Ovary (tissue), 9 donors: ENCODE measurements around the gene DYNC2I2. TPM values are rescaled to one million over a fixed set of nuclear protein-coding genes. Genes with fewer than 3 reads are reported as not detected.

ENCODE experiments used
- DNase-seq, 5 donors: peaks; one replicate each; pipeline ENCODE4 v3.0.0-alpha.2; 2019 to 2020
- H3K27ac ChIP-seq, 2 donors: fragments of 200-600 bp; one replicate each; pipeline versions ENCODE4 v1.5.1 to v1.8.0; 2019 to 2022
- H3K27me3 ChIP-seq: fragments of 200-600 bp; one replicate; pipeline ENCODE4 v1.8.0; 2022
- H3K36me3 ChIP-seq: fragments of 200-600 bp; sonication (generic); one replicate; pipeline ENCODE4 v1.5.1; 2019
- H3K4me1 ChIP-seq: one replicate; pipeline ENCODE4 v1.8.1; 2013; ENCODE audit warnings: mild to moderate bottlenecking, moderate library complexity; ENCODE audit not compliant: insufficient read depth
- H3K4me3 ChIP-seq: fragments of 200-600 bp; sonication (generic); one replicate; pipeline ENCODE4 v1.5.1; 2017
- H3K9me3 ChIP-seq, 2 donors: fragments of 200-600 bp in 1 of 2; sonication (generic) in 1 of 2; one replicate each; pipeline versions ENCODE4 v1.5.1 to v1.8.1; 2013 to 2019; ENCODE audit warnings: mild to moderate bottlenecking in 1 of 2, moderate library complexity in 1 of 2
- CTCF ChIP-seq, 3 donors: fragments of 450-650 bp in 2 of 3; fragments of 200-600 bp in 1 of 3; IDR thresholded peaks; one replicate each; pipeline versions ENCODE4 v1.5.1 to v1.8.0; 2016 to 2022; ENCODE audit warnings: antibody characterized with exemption in 3 of 3, mild to moderate bottlenecking in 1 of 3
- EP300 ChIP-seq: sonication (generic); formaldehyde crosslinking; IDR thresholded peaks from one replicate; pipeline ENCODE4 v1.6.1; 2017; ENCODE audit warnings: antibody characterized with exemption
- POLR2A ChIP-seq: fragments of 450-650 bp; IDR thresholded peaks from one replicate; pipeline ENCODE4 v1.6.1; 2017; ENCODE audit warnings: antibody characterized with exemption, mild to moderate bottlenecking, moderate library complexity
- WGBS, 3 donors: extraction: QIAGEN DNeasy Blood & Tissue Kit in 1 of 3; methylation state at CpG; one replicate each; pipeline versions ENCODE4 v1.1.5 to v1.1.7; 2013 to 2017; 5-methylcytosine and 5-hydroxymethylcytosine counted together
- intact Hi-C, 4 donors: fragments of 100-400 bp; cut with DNase I; formaldehyde crosslinking; loops; one replicate each; pipeline versions ENCODE4 v1.11.0 to v1.15.1; 2022 to 2023
- polyA plus RNA-seq, 2 donors: library from polyadenylated mRNA; stranded (reverse); fragments of 200-250 nt in 1 of 2; fragments of 350-450 nt in 1 of 2; fragmentation: Illumina TruSeq in 1 of 2; extraction: RNeasy Lipid Tissue Mini Kit (QIAGEN cat#74804) in 1 of 2; gene quantifications; one replicate each; pipeline ENCODE4 v1.2.3, GENCODE V29; 2013 to 2014
- total RNA-seq, 7 donors: library from RNA; depleted of rRNA in 2 of 7; stranded (reverse); fragments of >200 nt in 2 of 7; fragmentation: NEBNext Ultra II Directional in 3 of 7; extraction: Animal tissue kit (Norgen Biotek cat#: 25700) in 3 of 7; gene quantifications; one replicate each; pipeline versions ENCODE4 v1.1.0 to v1.2.4, GENCODE V29; 2016 to 2023
- donor health status: DM: no; HTN: no; CAD: no; lungs with moderate emphysema.
- donor health status: DM: no; HTN: no; CAD: no.
- donor health status: Bipolar disorder and iron deficiency.
- donor health status: DM: yes; HTN: yes; CAD: no.
- donor health status: DM: no; HTN: no; CAD: no.
- donor health status: DM: yes; HTN: yes; CAD: no.

Gene DYNC2I2
- total and polyA plus RNA-seq, 9 donors: 2.0 to 87.5 (median 25.8) TPM

DNA sequence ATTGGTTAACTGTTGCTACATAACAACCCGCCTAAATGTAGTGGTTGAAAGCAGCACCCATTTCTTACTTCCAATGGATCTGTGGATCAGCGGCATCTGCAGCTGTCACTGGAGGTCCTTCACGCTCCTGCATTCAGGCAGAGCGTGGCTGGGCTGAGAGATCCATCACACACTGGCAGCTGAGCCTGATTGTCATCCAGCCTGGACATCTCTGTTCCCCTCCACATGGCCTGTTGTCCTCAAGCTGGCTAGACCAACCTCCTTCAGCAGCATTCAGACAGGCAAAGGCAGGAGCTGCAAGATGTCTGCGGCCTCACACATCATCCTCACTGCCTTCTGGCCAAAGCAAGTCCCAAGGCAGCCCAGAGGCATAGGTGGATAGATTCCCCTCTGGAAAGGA, 36.9 kb downstream of the DYNC2I2 start:
- no peaks in the 10 kb centered on the region for H3K36me3 ChIP-seq
- intact Hi-C loops: no loop called here
- no peak overlapping the region for H3K4me3 ChIP-seq
- H3K9me3 ChIP-seq: no peaks in the 10 kb centered on the region
- DNase-seq: no peak
- H3K4me1 ChIP-seq: no peaks in the 10 kb centered on the region
- 96 to 100% (median 98%) methylated on average over 5 of the region's 5 CpGs for WGBS, 3 donors
- TF ChIP-seq POLR2A: no peak
- no peak for TF ChIP-seq EP300
- TF ChIP-seq CTCF (IDR thresholded peaks at IDR 0.05): no peak
- H3K27ac ChIP-seq: no peak overlapping the region
- no peaks in the 10 kb centered on the region for H3K27me3 ChIP-seq

DNA sequence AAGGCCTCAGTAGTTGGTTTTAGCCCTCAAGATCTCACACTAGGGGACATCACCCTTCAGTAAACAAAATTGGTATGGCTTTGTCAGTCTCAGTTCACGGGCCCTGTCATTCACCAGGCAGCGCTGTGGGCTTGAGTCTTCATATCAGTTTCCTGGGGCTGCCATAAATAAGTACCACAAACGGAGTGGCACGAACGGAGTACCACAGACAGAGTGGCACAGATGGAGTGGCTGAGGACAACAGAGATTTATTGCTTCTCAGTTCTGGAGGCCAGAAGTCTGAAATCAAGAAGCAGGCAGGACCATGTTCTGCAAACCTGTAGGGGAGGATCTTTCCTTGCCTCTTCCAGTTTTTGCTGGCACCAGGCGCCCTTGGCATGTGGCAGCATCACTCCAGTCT, 37.5 kb downstream of the DYNC2I2 start:
- 90 to 93% (median 91%) methylated on average over 6 of the region's 6 CpGs for WGBS, 3 donors
- intact Hi-C loops: no loop called here
- Histone ChIP-seq H3K27ac (no peak overlapping the region), H3K9me3 (no peaks in the 10 kb centered on the region), H3K36me3 (no peaks in the 10 kb centered on the region), H3K27me3 (no peaks in the 10 kb centered on the region), H3K4me3 (no peak overlapping the region), H3K4me1 (no peaks in the 10 kb centered on the region)
- no peak for DNase-seq
- TF ChIP-seq CTCF (IDR thresholded peaks at IDR 0.05) (no peak), EP300 (no peak), POLR2A (no peak)

DNA sequence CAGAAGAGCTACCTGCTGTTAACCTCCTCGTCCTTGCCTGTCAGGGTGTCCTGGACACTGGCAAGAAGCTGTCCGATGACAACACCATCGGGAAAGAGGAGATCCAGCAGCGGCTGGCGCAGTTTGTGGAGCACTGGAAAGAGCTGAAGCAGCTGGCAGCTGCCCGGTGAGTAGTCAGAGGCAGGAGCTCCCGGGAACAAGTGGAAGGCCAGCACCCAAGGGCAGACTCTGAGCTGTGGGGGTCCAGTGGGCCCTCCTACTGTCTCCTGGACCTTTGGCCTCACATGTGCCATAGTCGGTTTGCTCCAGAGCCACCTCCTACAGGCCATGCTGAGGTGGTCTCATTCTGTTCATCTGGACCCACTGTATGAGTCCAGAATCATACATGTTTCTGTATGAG, 38.7 kb downstream of the DYNC2I2 start:
- DNase-seq: no peak
- H3K4me1 ChIP-seq: no peaks in the 10 kb centered on the region
- H3K9me3 ChIP-seq: no peaks in the 10 kb centered on the region
- TF ChIP-seq POLR2A (no peak), CTCF (IDR thresholded peaks at IDR 0.05) (no peak), EP300 (no peak)
- WGBS, 3 donors: 83 to 89% (median 86%) methylated on average over 8 of the region's 8 CpGs
- no peak overlapping the region for H3K27ac ChIP-seq
- intact Hi-C loops: loop anchor here in 1 of 4 donors (1.0 kb wide), 1 partner anchor 39 kb away; no protein-coding TSS in a partner anchor
- H3K27me3 ChIP-seq: no peaks in the 10 kb centered on the region
- no peak overlapping the region for H3K4me3 ChIP-seq
- H3K36me3 ChIP-seq: no peaks in the 10 kb centered on the region

DNA sequence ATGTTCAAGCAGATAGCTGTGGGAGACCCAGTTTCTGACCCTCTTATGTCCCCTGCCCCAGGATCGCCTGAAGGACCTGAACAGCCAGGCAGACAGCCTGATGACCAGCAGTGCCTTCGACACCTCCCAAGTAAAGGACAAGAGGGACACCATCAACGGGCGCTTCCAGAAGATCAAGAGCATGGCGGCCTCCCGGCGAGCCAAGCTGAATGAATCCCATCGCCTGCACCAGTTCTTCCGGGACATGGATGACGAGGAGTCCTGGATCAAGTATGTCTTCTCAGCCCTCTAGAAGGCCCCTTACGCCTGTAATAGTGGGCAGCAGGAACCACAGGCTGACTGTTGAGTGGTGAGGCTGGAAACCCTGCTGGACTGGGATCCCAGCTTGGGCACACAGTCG, 41.1 kb downstream of the DYNC2I2 start:
- no peaks in the 10 kb centered on the region for H3K27me3 ChIP-seq
- no peaks in the 10 kb centered on the region for H3K9me3 ChIP-seq
- no peaks in the 10 kb centered on the region for H3K4me1 ChIP-seq
- 92 to 94% (median 93%) methylated on average over 12 of the region's 12 CpGs for WGBS, 3 donors
- DNase-seq: no peak
- H3K36me3 ChIP-seq: no peaks in the 10 kb centered on the region
- no peak overlapping the region for H3K4me3 ChIP-seq
- H3K27ac ChIP-seq: no peak overlapping the region
- TF ChIP-seq EP300 (no peak), CTCF (IDR thresholded peaks at IDR 0.05) (no peak), POLR2A (no peak)
- intact Hi-C loops: no loop called here

DNA sequence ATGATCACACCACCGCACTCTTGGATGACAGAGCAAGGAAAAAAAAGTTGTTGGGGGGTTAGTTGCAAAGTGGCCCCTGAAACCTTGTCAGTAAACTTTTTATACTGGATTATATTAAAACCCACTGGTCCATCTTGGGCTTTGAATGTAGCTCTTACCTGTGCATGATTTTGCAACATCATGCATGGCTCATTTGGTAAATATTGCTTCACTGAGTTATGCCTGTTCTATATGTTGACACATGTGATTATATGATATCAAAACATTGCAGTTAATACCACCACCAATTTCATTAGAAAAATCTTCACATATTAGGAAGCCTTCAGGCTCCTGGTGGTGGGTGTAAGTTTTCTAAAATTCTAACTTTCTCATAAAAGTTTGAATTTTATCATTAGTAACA, 41.9 kb downstream of the DYNC2I2 start:
- no peak for DNase-seq
- TF ChIP-seq POLR2A (no peak), CTCF (IDR thresholded peaks at IDR 0.05) (no peak), EP300 (no peak)
- no peak overlapping the region for H3K27ac ChIP-seq
- intact Hi-C loops: no loop called here
- H3K9me3 ChIP-seq: no peaks in the 10 kb centered on the region
- no peaks in the 10 kb centered on the region for H3K36me3 ChIP-seq
- no peak overlapping the region for H3K4me3 ChIP-seq
- WGBS, 3 donors: 90 to 100% (median 95%) methylated on average over 1 of the region's 1 CpG
- H3K27me3 ChIP-seq: no peaks in the 10 kb centered on the region
- no peaks in the 10 kb centered on the region for H3K4me1 ChIP-seq
